ENCODE results near the gene APOL5. TPM values are rescaled to one million over a fixed set of nuclear protein-coding genes. Genes with fewer than 3 reads are reported as not detected.

APOL5 gene
- total and polyA plus RNA-seq, 9 of the 15 experiments (the other 6 are each of a cell fraction or from before 2014, with no cell fraction given), result not detected

DNA sequence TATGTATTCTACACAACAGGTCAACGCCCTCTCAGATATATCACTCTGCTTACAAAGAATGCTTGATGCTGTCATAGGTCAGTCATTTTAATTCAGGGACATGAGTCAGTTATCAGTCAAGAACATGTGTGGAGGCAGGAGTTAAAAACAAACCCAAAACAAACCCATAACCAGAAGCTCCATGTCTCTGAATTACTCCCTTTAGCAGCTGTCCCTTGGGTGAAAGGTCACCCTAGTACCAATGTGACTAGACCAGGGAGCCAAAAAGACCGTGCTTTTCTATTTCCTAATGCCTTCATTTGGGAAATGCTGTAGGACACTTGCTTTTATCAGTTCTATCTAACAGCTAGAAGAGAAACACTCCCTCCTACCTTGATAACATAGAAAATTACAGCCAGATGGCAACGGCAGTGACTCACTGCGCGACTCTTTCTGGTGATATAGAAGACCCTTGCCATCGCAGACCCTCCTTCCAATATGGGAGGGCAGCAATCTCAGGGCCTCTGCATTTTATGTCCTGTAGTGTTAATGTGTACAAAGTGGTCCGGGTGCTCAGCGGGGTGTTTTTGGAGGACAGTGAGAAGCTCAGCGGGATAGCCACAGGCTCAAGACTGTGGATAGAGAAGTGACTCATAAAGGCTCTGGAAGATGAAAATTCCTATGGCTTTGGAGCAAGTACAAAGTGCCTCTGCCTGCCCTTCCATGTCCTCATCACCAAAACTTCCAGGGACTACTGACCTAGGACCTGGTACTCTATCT lies 24.8 kb downstream of the APOL5 start (continued):
- no peak for TF ChIP-seq PURB (CRISPR knock-in tag; IDR thresholded peaks at IDR 0.05; ENCODE audit: low read depth)
- TF ChIP-seq ATF7 (IDR thresholded peaks at IDR 0.05), result peak; percentile 89
- TF ChIP-seq, protein P1, sequence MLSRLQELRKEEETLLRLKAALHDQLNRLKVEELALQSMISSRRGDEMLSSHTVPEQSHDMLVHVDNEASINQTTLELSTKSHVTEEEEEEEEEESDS (CRISPR knock-in tag; IDR thresholded peaks at IDR 0.05), result no peak
- TF ChIP-seq PML (IDR thresholded peaks at IDR 0.05; ENCODE audit: low read length), result peak; percentile 59; the same call in 1 of the 2 replicates
- TF ChIP-seq, protein P2, sequence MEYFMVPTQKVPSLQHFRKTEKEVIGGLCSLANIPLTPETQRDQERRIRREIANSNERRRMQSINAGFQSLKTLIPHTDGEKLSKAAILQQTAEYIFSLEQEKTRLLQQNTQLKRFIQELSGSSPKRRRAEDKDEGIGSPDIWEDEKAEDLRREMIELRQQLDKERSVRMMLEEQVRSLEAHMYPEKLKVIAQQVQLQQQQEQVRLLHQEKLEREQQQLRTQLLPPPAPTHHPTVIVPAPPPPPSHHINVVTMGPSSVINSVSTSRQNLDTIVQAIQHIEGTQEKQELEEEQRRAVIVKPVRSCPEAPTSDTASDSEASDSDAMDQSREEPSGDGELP (CRISPR knock-in tag; IDR thresholded peaks at IDR 0.05; ENCODE audit: borderline replicate concordance), result peak; percentile 80
- TF ChIP-seq SNIP1 (IDR thresholded peaks at IDR 0.05; ENCODE audit: low read depth), result no peak
- TF ChIP-seq, protein P3, sequence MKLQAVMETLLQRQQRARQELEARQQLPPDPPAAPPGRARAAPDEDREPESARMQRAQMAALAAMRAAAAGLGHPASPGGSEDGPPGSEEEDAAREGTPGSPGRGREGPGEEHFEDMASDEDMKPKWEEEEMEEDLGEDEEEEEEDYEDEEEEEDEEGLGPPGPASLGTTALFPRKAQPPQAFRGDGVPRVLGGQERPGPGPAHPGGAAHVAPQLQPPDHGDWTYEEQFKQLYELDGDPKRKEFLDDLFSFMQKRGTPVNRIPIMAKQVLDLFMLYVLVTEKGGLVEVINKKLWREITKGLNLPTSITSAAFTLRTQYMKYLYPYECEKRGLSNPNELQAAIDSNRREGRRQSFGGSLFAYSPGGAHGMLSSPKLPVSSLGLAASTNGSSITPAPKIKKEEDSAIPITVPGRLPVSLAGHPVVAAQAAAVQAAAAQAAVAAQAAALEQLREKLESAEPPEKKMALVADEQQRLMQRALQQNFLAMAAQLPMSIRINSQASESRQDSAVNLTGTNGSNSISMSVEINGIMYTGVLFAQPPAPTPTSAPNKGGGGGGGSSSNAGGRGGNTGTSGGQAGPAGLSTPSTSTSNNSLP (IDR thresholded peaks at IDR 0.05; ENCODE audit: borderline replicate concordance, low read depth, low read length), result peak; percentile 97
- TF ChIP-seq SMAD2 (IDR thresholded peaks at IDR 0.05; ENCODE audit: low read depth, low read length), result no peak
- TF ChIP-seq GATA2 (CRISPR knock-in tag; IDR thresholded peaks at IDR 0.05), result no peak
- TF ChIP-seq NCOA1 (IDR thresholded peaks at IDR 0.05; ENCODE audit: low read depth), result peak; percentile 63; the same call in 1 of the 2 replicates
- peak; percentile 90 for TF ChIP-seq DACH1 (IDR thresholded peaks at IDR 0.05; ENCODE audit: partially characterized antibody)
- no peak for TF ChIP-seq U2AF2 (optimal IDR thresholded peaks at IDR 0.05; ENCODE audit: low read depth, low read length)
- TF ChIP-seq NBN (IDR thresholded peaks at IDR 0.05; ENCODE audit: low read depth), result peak; percentile 71
- TF ChIP-seq CBFA2T3 (IDR thresholded peaks at IDR 0.05), result peak; percentile 95
- TF ChIP-seq, protein P4, sequence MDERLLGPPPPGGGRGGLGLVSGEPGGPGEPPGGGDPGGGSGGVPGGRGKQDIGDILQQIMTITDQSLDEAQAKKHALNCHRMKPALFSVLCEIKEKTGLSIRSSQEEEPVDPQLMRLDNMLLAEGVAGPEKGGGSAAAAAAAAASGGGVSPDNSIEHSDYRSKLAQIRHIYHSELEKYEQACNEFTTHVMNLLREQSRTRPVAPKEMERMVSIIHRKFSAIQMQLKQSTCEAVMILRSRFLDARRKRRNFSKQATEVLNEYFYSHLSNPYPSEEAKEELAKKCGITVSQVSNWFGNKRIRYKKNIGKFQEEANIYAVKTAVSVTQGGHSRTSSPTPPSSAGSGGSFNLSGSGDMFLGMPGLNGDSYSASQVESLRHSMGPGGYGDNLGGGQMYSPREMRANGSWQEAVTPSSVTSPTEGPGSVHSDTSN (CRISPR knock-in tag; IDR thresholded peaks at IDR 0.05; ENCODE audit: low read depth), result no peak
- TF ChIP-seq, protein P4 (tag; conservative IDR thresholded peaks at IDR 0.05; ENCODE audit: low read depth), result peak; percentile 81
- TF ChIP-seq JUND (IDR thresholded peaks at IDR 0.05; ENCODE audit: borderline replicate concordance, low read depth, low read length), result peak; percentile 89
- TF ChIP-seq JUND (tag; IDR thresholded peaks at IDR 0.05; ENCODE audit: borderline replicate concordance, low read depth, low read length), result peak; percentile 85; the same call in 2 of the 3 replicates
- no peak for TF ChIP-seq SREBF2 (CRISPR knock-in tag; IDR thresholded peaks at IDR 0.05)
- TF ChIP-seq, protein P5, sequence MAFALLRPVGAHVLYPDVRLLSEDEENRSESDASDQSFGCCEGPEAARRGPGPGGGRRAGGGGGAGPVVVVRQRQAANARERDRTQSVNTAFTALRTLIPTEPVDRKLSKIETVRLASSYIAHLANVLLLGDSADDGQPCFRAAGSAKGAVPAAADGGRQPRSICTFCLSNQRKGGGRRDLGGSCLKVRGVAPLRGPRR (CRISPR knock-in tag; IDR thresholded peaks at IDR 0.05), result no peak
- no peak for TF ChIP-seq KLF1 (tag; IDR thresholded peaks at IDR 0.05)
